HTERT RPE-1 (cell line): ENCODE data around the gene BCAT1.

Experiments used
- in situ Hi-C: fragments of 300-500 bp; cut with MboI; formaldehyde crosslinking; loops from 4 replicates; pipeline ENCODE4 v1.14.3; 2020; ENCODE audit warnings: low sequenced_read_pairs

The BCAT1 gene

GRCh38 chr12:24772813-24773212 is 176.1 kb downstream of the BCAT1 start:
- in situ Hi-C loops: no loop called here

GRCh38 chr12:24770821-24771220 is 178.1 kb downstream of the BCAT1 start:
- in situ Hi-C loops: no loop called here

GRCh38 chr12:24770334-24770733 is 178.6 kb downstream of the BCAT1 start:
- in situ Hi-C loops: no loop called here

- in situ Hi-C loops: no loop called here
Measured at GRCh38 chr12:24769682-24770081, 179.2 kb downstream of the BCAT1 start.

GRCh38 chr12:24768415-24768814 is 180.5 kb downstream of the BCAT1 start:
- in situ Hi-C loops: no loop called here

- in situ Hi-C loops: no loop called here
Measured at GRCh38 chr12:24767016-24767415, 181.9 kb downstream of the BCAT1 start.

GRCh38 chr12:24764712-24765111 is 184.2 kb downstream of the BCAT1 start:
- in situ Hi-C loops: no loop called here

- in situ Hi-C loops: no loop called here
Measured at GRCh38 chr12:24760606-24761378, 188.1 kb downstream of the BCAT1 start.

GRCh38 chr12:24760162-24760561 is 188.7 kb downstream of the BCAT1 start:
- in situ Hi-C loops: no loop called here
